ENCODE measurements around the gene TEX44.

TEX44 gene

DNA sequence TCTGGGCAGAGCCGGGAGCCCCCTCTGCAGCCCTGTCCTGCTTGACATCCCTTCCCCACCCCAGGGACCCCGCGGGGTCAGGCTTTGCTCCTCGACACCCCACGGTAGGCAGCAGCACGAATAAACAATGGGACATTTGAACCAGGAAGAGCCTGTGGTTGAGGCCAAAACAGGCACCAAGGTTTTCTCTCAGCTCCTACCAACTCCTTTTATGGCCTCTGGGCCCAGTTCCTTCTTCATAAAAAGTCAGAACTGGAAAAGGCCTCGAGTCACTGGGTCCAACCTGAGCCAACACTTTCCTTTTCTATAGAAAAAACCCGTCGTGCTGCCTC is 20.6 kb downstream of the TEX44 start:
- Histone ChIP-seq H3K36me3 (ENCODE audit: control insufficient read depth, low read length) (peaks cover 12% of the 10 kb centered on the region), H3K4me1 (ENCODE audit: control insufficient read depth, low read length) (peaks cover 79% of the 10 kb centered on the region), H3K9me2 (replicated peaks; ENCODE audit: control insufficient read depth, low read length) (no peaks in the 10 kb centered on the region), H3F3A (ENCODE audit: control insufficient read depth, insufficient read depth) (peaks cover 28% of the 10 kb centered on the region), H3K27me3 (ENCODE audit: control insufficient read depth, low read length) (no peaks in the 10 kb centered on the region), H3K4me3 (ENCODE audit: low read length) (peak overlapping the region; percentile 88), H3K27ac (ENCODE audit: low read depth, low read length) (peak overlapping the region; percentile 99), H3K4me2 (ENCODE audit: low read length) (peak overlapping the region; percentile 99), H4K20me1 (ENCODE audit: control insufficient read depth, insufficient read depth, low read depth, low read length) (no peaks in the 10 kb centered on the region), H3K9me3 (ENCODE audit: control insufficient read depth, insufficient read depth, low read length) (no peaks in the 10 kb centered on the region), H3K79me2 (ENCODE audit: control insufficient read depth, low read length) (peaks cover 12% of the 10 kb centered on the region; the same call in 1 of the 2 replicates)
- TF ChIP-seq, protein P1, sequence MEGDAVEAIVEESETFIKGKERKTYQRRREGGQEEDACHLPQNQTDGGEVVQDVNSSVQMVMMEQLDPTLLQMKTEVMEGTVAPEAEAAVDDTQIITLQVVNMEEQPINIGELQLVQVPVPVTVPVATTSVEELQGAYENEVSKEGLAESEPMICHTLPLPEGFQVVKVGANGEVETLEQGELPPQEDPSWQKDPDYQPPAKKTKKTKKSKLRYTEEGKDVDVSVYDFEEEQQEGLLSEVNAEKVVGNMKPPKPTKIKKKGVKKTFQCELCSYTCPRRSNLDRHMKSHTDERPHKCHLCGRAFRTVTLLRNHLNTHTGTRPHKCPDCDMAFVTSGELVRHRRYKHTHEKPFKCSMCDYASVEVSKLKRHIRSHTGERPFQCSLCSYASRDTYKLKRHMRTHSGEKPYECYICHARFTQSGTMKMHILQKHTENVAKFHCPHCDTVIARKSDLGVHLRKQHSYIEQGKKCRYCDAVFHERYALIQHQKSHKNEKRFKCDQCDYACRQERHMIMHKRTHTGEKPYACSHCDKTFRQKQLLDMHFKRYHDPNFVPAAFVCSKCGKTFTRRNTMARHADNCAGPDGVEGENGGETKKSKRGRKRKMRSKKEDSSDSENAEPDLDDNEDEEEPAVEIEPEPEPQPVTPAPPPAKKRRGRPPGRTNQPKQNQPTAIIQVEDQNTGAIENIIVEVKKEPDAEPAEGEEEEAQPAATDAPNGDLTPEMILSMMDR (IDR thresholded peaks at IDR 0.05; ENCODE audit: low read depth, low read length, poor library complexity, severe bottlenecking) = no peak
- TF ChIP-seq EZH2phosphoT487 (IDR thresholded peaks at IDR 0.05; ENCODE audit: borderline replicate concordance, low read length) = no peak

GRCh38 chr2:231613663-231614558 is 21.2 kb downstream of the TEX44 start:
- peaks cover 12% of the 10 kb centered on the region for H3K36me3 ChIP-seq (ENCODE audit: control insufficient read depth, low read length)
- no peaks in the 10 kb centered on the region for H3K9me3 ChIP-seq (ENCODE audit: control insufficient read depth, insufficient read depth, low read length)
- no peaks in the 10 kb centered on the region for H3K27me3 ChIP-seq (ENCODE audit: control insufficient read depth, low read length)
- TF ChIP-seq, protein P1 (IDR thresholded peaks at IDR 0.05; ENCODE audit: low read depth, low read length, poor library complexity, severe bottlenecking) = peak; percentile 38
- no peak for TF ChIP-seq EZH2phosphoT487 (IDR thresholded peaks at IDR 0.05; ENCODE audit: borderline replicate concordance, low read length)
- peaks cover 75% of the 10 kb centered on the region for H3K4me1 ChIP-seq (ENCODE audit: control insufficient read depth, low read length)
- peak overlapping the region; percentile 99 for H3K4me2 ChIP-seq (ENCODE audit: low read length)
- no peaks in the 10 kb centered on the region for H3K9me2 ChIP-seq (replicated peaks; ENCODE audit: control insufficient read depth, low read length)
- H4K20me1 ChIP-seq (ENCODE audit: control insufficient read depth, insufficient read depth, low read depth, low read length) = no peaks in the 10 kb centered on the region
- H3K4me3 ChIP-seq (ENCODE audit: low read length) = peak overlapping the region; percentile 88
- H3F3A ChIP-seq (ENCODE audit: control insufficient read depth, insufficient read depth) = peaks cover 28% of the 10 kb centered on the region
- peak overlapping the region; percentile 99 for H3K27ac ChIP-seq (ENCODE audit: low read depth, low read length)
- peaks cover 12% of the 10 kb centered on the region; the same call in 1 of the 2 replicates for H3K79me2 ChIP-seq (ENCODE audit: control insufficient read depth, low read length)

DNA sequence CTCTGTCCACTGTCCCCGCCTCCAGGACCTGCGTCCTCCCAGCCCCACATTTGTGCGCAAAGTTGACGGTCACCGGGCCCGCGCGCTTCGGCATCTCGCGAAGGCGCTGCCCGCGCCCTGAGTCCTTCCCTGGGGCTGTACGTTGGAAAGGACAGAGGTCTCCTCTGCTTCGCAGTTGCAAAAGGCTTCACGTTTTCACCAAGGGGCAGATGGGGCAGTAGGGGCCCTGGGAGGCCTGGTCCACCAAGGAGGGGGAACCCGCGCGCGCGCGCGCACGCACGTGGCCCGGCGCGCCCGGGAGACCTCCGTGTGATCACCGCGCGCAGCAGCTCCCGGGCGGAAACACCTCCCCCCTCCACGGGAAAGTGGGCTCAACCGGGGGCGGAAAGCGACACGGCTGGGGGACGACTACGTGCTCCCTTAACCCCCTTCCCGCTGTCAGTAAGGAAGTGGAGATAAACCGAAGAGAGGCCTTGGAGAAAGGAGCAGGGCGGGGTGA is 21.9 kb downstream of the TEX44 start:
- H3K27me3 ChIP-seq (ENCODE audit: control insufficient read depth, low read length) = no peaks in the 10 kb centered on the region
- H3K36me3 ChIP-seq (ENCODE audit: control insufficient read depth, low read length) = peaks cover 12% of the 10 kb centered on the region
- peaks cover 12% of the 10 kb centered on the region; the same call in 1 of the 2 replicates for H3K79me2 ChIP-seq (ENCODE audit: control insufficient read depth, low read length)
- H3K27ac ChIP-seq (ENCODE audit: low read depth, low read length) = peak overlapping the region; percentile 99
- H3F3A ChIP-seq (ENCODE audit: control insufficient read depth, insufficient read depth) = peaks cover 31% of the 10 kb centered on the region
- no peak for TF ChIP-seq EZH2phosphoT487 (IDR thresholded peaks at IDR 0.05; ENCODE audit: borderline replicate concordance, low read length)
- TF ChIP-seq, protein P1 (IDR thresholded peaks at IDR 0.05; ENCODE audit: low read depth, low read length, poor library complexity, severe bottlenecking) = no peak
- H3K4me1 ChIP-seq (ENCODE audit: control insufficient read depth, low read length) = peaks cover 72% of the 10 kb centered on the region
- H3K4me3 ChIP-seq (ENCODE audit: low read length) = peak overlapping the region; percentile 88
- no peaks in the 10 kb centered on the region for H4K20me1 ChIP-seq (ENCODE audit: control insufficient read depth, insufficient read depth, low read depth, low read length)
- H3K9me2 ChIP-seq (replicated peaks; ENCODE audit: control insufficient read depth, low read length) = no peaks in the 10 kb centered on the region
- H3K4me2 ChIP-seq (ENCODE audit: low read length) = peak overlapping the region; percentile 99
- H3K9me3 ChIP-seq (ENCODE audit: control insufficient read depth, insufficient read depth, low read length) = no peaks in the 10 kb centered on the region
